HEK293T (cell line): Measurements from ENCODE around the gene CADM1.

Experiments used
- CTCF ChIA-PET: fragments of 350-600 bp; formaldehyde crosslinking; extraction: SDS; loops from one replicate; lab custom pipeline; 2021; ENCODE audit warnings: antibody characterized with exemption, inconsistent platforms; lab: Yijun Ruan, JAX
- POLR2A ChIA-PET: fragments of 350-600 bp; formaldehyde crosslinking; extraction: SDS; loops from one replicate; lab custom pipeline; 2020; ENCODE audit warnings: antibody characterized with exemption, inconsistent platforms; lab: Yijun Ruan, JAX
- DNase-seq: peaks from one replicate; pipeline ENCODE4 v3.0.0; 2012; ENCODE audit warnings: mixed read lengths; ENCODE audit errors: extremely low spot score
- ARNT ChIP-seq: fragments of 450-650 bp; IDR thresholded peaks from 2 replicates; pipeline ENCODE4 v1.6.1; 2017; ENCODE audit warnings: mild to moderate bottlenecking
- BHLHE40 ChIP-seq: fragments of 450-650 bp; IDR thresholded peaks from 2 replicates; pipeline ENCODE4 v1.6.1; 2016; ENCODE audit warnings: mild to moderate bottlenecking, moderate library complexity, borderline replicate concordance
- CTBP1 ChIP-seq: fragments of 450-650 bp; IDR thresholded peaks from 2 replicates; pipeline ENCODE4 v1.6.1; 2016; ENCODE audit warnings: borderline replicate concordance
- ELF4 ChIP-seq: fragments of 450-650 bp; IDR thresholded peaks from 2 replicates; pipeline ENCODE4 v1.6.1; 2017; ENCODE audit warnings: antibody characterized with exemption
- FOXA1 ChIP-seq: fragments of 450-650 bp; IDR thresholded peaks from 2 replicates; pipeline ENCODE4 v1.6.1; 2016; ENCODE audit warnings: mild to moderate bottlenecking
- FOXK2 ChIP-seq: fragments of 450-650 bp; IDR thresholded peaks from 2 replicates; pipeline ENCODE4 v1.6.1; 2016; ENCODE audit warnings: mild to moderate bottlenecking
- FOXM1 ChIP-seq: fragments of 450-650 bp; IDR thresholded peaks from 2 replicates; pipeline ENCODE4 v1.6.1; 2017; ENCODE audit warnings: mild to moderate bottlenecking, borderline replicate concordance
- HDGF ChIP-seq: fragments of 450-650 bp; IDR thresholded peaks from 2 replicates; pipeline ENCODE4 v1.6.1; 2017; ENCODE audit warnings: antibody characterized with exemption, borderline replicate concordance
- L3MBTL2 ChIP-seq: fragments of 450-650 bp; conservative IDR thresholded peaks from 2 replicates; pipeline ENCODE4 v1.6.1; 2016; ENCODE audit warnings: mild to moderate bottlenecking
- LEF1 ChIP-seq: fragments of 450-650 bp; IDR thresholded peaks from 2 replicates; pipeline ENCODE4 v1.6.1; 2017; ENCODE audit warnings: mild to moderate bottlenecking, borderline replicate concordance
- NFRKB ChIP-seq: fragments of 450-650 bp; IDR thresholded peaks from 2 replicates; pipeline ENCODE4 v1.6.1; 2016; ENCODE audit warnings: mild to moderate bottlenecking, moderate library complexity
- SP1 ChIP-seq: fragments of 450-650 bp; IDR thresholded peaks from 2 replicates; pipeline ENCODE4 v1.6.1; 2017
- SUZ12 ChIP-seq: fragments of 450-650 bp; IDR thresholded peaks from 2 replicates; pipeline ENCODE4 v1.6.1; 2016; ENCODE audit warnings: mild to moderate bottlenecking
- TARDBP ChIP-seq: fragments of 450-650 bp; IDR thresholded peaks from 2 replicates; pipeline ENCODE4 v1.6.1; 2016
- ZNF384 ChIP-seq: fragments of 450-650 bp; IDR thresholded peaks from 2 replicates; pipeline ENCODE4 v1.6.1; 2016
- TF ChIP-seq, protein P1 (sequence below): fragments of 450-650 bp; IDR thresholded peaks from 2 replicates; pipeline ENCODE4 v1.6.1; 2016

CADM1 gene

GRCh38 chr11:115180272-115180671 is 323.9 kb downstream of the CADM1 start:
- CTCF ChIA-PET: no interaction called here
- POLR2A ChIA-PET: no interaction called here
- TF ChIP-seq NFRKB (no peak), ARNT (no peak), CTBP1 (no peak), FOXA1 (no peak), TARDBP (no peak)
- TF ChIP-seq, protein P1, sequence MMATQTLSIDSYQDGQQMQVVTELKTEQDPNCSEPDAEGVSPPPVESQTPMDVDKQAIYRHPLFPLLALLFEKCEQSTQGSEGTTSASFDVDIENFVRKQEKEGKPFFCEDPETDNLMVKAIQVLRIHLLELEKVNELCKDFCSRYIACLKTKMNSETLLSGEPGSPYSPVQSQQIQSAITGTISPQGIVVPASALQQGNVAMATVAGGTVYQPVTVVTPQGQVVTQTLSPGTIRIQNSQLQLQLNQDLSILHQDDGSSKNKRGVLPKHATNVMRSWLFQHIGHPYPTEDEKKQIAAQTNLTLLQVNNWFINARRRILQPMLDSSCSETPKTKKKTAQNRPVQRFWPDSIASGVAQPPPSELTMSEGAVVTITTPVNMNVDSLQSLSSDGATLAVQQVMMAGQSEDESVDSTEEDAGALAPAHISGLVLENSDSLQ: no peak
- DNase-seq: peak; percentile 32

- DNase-seq: no peak
Measured at GRCh38 chr11:115179636-115180035, 324.6 kb downstream of the CADM1 start.

GRCh38 chr11:115178705-115179104 is 325.5 kb downstream of the CADM1 start:
- no peak for DNase-seq
- CTCF ChIA-PET: no interaction called here
- POLR2A ChIA-PET: no interaction called here
- TF ChIP-seq FOXK2: no peak

More at GRCh38 chr11:115179636-115180035, 324.6 kb downstream of the CADM1 start:
- POLR2A ChIA-PET: no interaction called here
- TF ChIP-seq HDGF (no peak), SP1 (no peak), ARNT (no peak), FOXK2 (no peak), SUZ12 (no peak), ELF4 (no peak), L3MBTL2 (no peak; the same call in 1 of the 2 replicates), FOXM1 (no peak), CTBP1 (peak; percentile 30; the same call in 1 of the 2 replicates), FOXA1 (no peak), ZNF384 (peak; percentile 52; the same call in 1 of the 2 replicates), NFRKB (no peak), TARDBP (no peak), BHLHE40 (no peak), LEF1 (0 out of 2 replicates have a peak, but pooled peaks have one; percentile 21)
- TF ChIP-seq, protein P1: peak; percentile 91
- CTCF ChIA-PET: no interaction called here

DNA sequence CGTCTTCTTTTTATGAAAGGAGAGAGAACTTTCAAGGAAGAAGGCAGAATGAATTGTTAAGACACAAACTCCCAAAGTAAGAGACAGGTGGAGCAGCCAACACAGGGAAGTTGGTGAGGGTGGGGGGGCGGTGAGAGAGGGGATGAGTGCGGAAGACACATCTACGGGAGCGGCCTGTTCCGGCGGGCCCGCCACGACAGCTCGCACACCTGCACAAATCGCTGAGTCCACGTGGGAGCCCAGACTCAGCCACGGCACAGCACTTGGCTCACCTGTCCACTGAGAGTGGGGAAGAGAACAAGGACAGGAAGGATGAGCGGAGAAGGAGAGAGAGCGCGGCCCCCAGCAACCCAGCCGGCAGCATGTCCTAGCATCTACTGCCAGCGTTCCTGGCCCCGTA is 331.1 kb downstream of the CADM1 start:
- POLR2A ChIA-PET: no interaction called here
- no peak for DNase-seq
- CTCF ChIA-PET: no interaction called here
- no peak for TF ChIP-seq CTBP1
- no peak for TF ChIP-seq BHLHE40
- TF ChIP-seq HDGF: no peak
- TF ChIP-seq FOXA1: no peak
- TF ChIP-seq SUZ12: no peak
- TF ChIP-seq FOXK2: no peak
- TF ChIP-seq, protein P1: no peak
- no peak for TF ChIP-seq LEF1
- TF ChIP-seq SP1: no peak
- TF ChIP-seq FOXM1: no peak

GRCh38 chr11:115170133-115170815 is 333.9 kb downstream of the CADM1 start:
- POLR2A ChIA-PET: no interaction called here
- peak; percentile 49 for DNase-seq
- CTCF ChIA-PET: interaction anchor here (0.6 to 1.4 kb wide), 3 partner anchors 28 to 1130 kb away, joined by 3 read pairs; no protein-coding TSS in a partner anchor
- no peak for TF ChIP-seq TARDBP

- ChIA-PET POLR2A (no interaction called here), CTCF (interaction anchor here (0.9 to 1.4 kb wide), 2 partner anchors 8 to 37 kb away, joined by 3 read pairs; no protein-coding TSS in a partner anchor)
- DNase-seq: no peak
- TF ChIP-seq SUZ12 (no peak), FOXK2 (no peak), ELF4 (no peak), ARNT (no peak), LEF1 (no peak)
Measured at GRCh38 chr11:115169251-115169650, 335.0 kb downstream of the CADM1 start.

- TF ChIP-seq ELF4 (no peak), CTBP1 (no peak), LEF1 (no peak), ARNT (no peak), ZNF384 (no peak), NFRKB (no peak), BHLHE40 (no peak), SUZ12 (no peak), FOXM1 (no peak), TARDBP (no peak), FOXA1 (no peak), L3MBTL2 (no peak), HDGF (no peak), FOXK2 (no peak)
- TF ChIP-seq, protein P1: no peak
- ChIA-PET POLR2A (no interaction called here), CTCF (interaction anchor here (0.9 kb wide), 1 partner anchor 9 kb away, joined by 3 read pairs; no protein-coding TSS in a partner anchor)
Measured at GRCh38 chr11:115168686-115169085, 335.5 kb downstream of the CADM1 start.

More at GRCh38 chr11:115168686-115169085, 335.5 kb downstream of the CADM1 start:
- no peak for DNase-seq
